Ishikawa (cell line): ENCODE results near the gene POP4.

Experiments used
- CREB1 ChIP-seq: IDR thresholded peaks from 2 replicates; pipeline ENCODE4 v1.6.1; 2012; ENCODE audit warnings: low read depth
- FOXM1 ChIP-seq: IDR thresholded peaks from 2 replicates; pipeline ENCODE4 v1.6.1; 2012; ENCODE audit warnings: low read depth, borderline replicate concordance
- MAX ChIP-seq: IDR thresholded peaks from 2 replicates; pipeline ENCODE4 v1.6.1; 2012
- RAD21 ChIP-seq: IDR thresholded peaks from 2 replicates; pipeline ENCODE4 v1.6.1; 2012; ENCODE audit warnings: low read depth
- REST ChIP-seq: IDR thresholded peaks from 2 replicates; pipeline ENCODE4 v1.6.1; 2012; ENCODE audit warnings: low read depth, mild to moderate bottlenecking
- TAF1 ChIP-seq: IDR thresholded peaks from 2 replicates; pipeline ENCODE4 v1.6.1; 2012; ENCODE audit warnings: low read depth, mild to moderate bottlenecking
- TCF12 ChIP-seq: IDR thresholded peaks from 2 replicates; pipeline ENCODE4 v1.6.1; 2012; ENCODE audit warnings: low read depth
- YY1 ChIP-seq: IDR thresholded peaks from 2 replicates; pipeline ENCODE4 v1.6.1; 2012; ENCODE audit warnings: low read depth
- ZBTB7A ChIP-seq: IDR thresholded peaks from 2 replicates; pipeline ENCODE4 v1.6.1; 2012; ENCODE audit warnings: low read depth

GRCh38 chr19:29598036-29598435 is 8.0 kb upstream of the POP4 start:
- TF ChIP-seq FOXM1: no peak
- no peak for TF ChIP-seq RAD21
- TF ChIP-seq TCF12: no peak
- TF ChIP-seq ZBTB7A: no peak
- TF ChIP-seq MAX: no peak
- TF ChIP-seq TAF1: no peak
- TF ChIP-seq REST: no peak
- no peak for TF ChIP-seq YY1
- TF ChIP-seq CREB1: no peak
